HEK293T (cell line): ENCODE measurements around the gene TBC1D22A.

Experiments
- CTCF ChIA-PET: fragments of 350-600 bp; formaldehyde crosslinking; extraction: SDS; loops from one replicate; lab custom pipeline; 2021; ENCODE audit warnings: antibody characterized with exemption, inconsistent platforms; lab: Yijun Ruan, JAX
- POLR2A ChIA-PET: fragments of 350-600 bp; formaldehyde crosslinking; extraction: SDS; loops from one replicate; lab custom pipeline; 2020; ENCODE audit warnings: antibody characterized with exemption, inconsistent platforms; lab: Yijun Ruan, JAX
- DNase-seq: peaks from one replicate; pipeline ENCODE4 v3.0.0; 2012; ENCODE audit warnings: mixed read lengths; ENCODE audit errors: extremely low spot score
- ARNT ChIP-seq: fragments of 450-650 bp; IDR thresholded peaks from 2 replicates; pipeline ENCODE4 v1.6.1; 2017; ENCODE audit warnings: mild to moderate bottlenecking
- BHLHE40 ChIP-seq: fragments of 450-650 bp; IDR thresholded peaks from 2 replicates; pipeline ENCODE4 v1.6.1; 2016; ENCODE audit warnings: mild to moderate bottlenecking, moderate library complexity, borderline replicate concordance
- CTBP1 ChIP-seq: fragments of 450-650 bp; IDR thresholded peaks from 2 replicates; pipeline ENCODE4 v1.6.1; 2016; ENCODE audit warnings: borderline replicate concordance
- ELF4 ChIP-seq: fragments of 450-650 bp; IDR thresholded peaks from 2 replicates; pipeline ENCODE4 v1.6.1; 2017; ENCODE audit warnings: antibody characterized with exemption
- FOXA1 ChIP-seq: fragments of 450-650 bp; IDR thresholded peaks from 2 replicates; pipeline ENCODE4 v1.6.1; 2016; ENCODE audit warnings: mild to moderate bottlenecking
- FOXK2 ChIP-seq: fragments of 450-650 bp; IDR thresholded peaks from 2 replicates; pipeline ENCODE4 v1.6.1; 2016; ENCODE audit warnings: mild to moderate bottlenecking
- FOXM1 ChIP-seq: fragments of 450-650 bp; IDR thresholded peaks from 2 replicates; pipeline ENCODE4 v1.6.1; 2017; ENCODE audit warnings: mild to moderate bottlenecking, borderline replicate concordance
- HDGF ChIP-seq: fragments of 450-650 bp; IDR thresholded peaks from 2 replicates; pipeline ENCODE4 v1.6.1; 2017; ENCODE audit warnings: antibody characterized with exemption, borderline replicate concordance
- L3MBTL2 ChIP-seq: fragments of 450-650 bp; conservative IDR thresholded peaks from 2 replicates; pipeline ENCODE4 v1.6.1; 2016; ENCODE audit warnings: mild to moderate bottlenecking
- LEF1 ChIP-seq: fragments of 450-650 bp; IDR thresholded peaks from 2 replicates; pipeline ENCODE4 v1.6.1; 2017; ENCODE audit warnings: mild to moderate bottlenecking, borderline replicate concordance
- NFRKB ChIP-seq: fragments of 450-650 bp; IDR thresholded peaks from 2 replicates; pipeline ENCODE4 v1.6.1; 2016; ENCODE audit warnings: mild to moderate bottlenecking, moderate library complexity
- PKNOX1 ChIP-seq: fragments of 450-650 bp; IDR thresholded peaks from 2 replicates; pipeline ENCODE4 v1.6.1; 2016
- SP1 ChIP-seq: fragments of 450-650 bp; IDR thresholded peaks from 2 replicates; pipeline ENCODE4 v1.6.1; 2017
- SUZ12 ChIP-seq: fragments of 450-650 bp; IDR thresholded peaks from 2 replicates; pipeline ENCODE4 v1.6.1; 2016; ENCODE audit warnings: mild to moderate bottlenecking
- TARDBP ChIP-seq: fragments of 450-650 bp; IDR thresholded peaks from 2 replicates; pipeline ENCODE4 v1.6.1; 2016
- ZNF384 ChIP-seq: fragments of 450-650 bp; IDR thresholded peaks from 2 replicates; pipeline ENCODE4 v1.6.1; 2016

The TBC1D22A gene

GRCh38 chr22:47201996-47202818, 439.8 kb downstream of the TBC1D22A start:
- TF ChIP-seq CTBP1 (no peak), SP1 (no peak), BHLHE40 (no peak), SUZ12 (no peak), FOXK2 (no peak), ARNT (no peak), HDGF (no peak), PKNOX1 (no peak), FOXM1 (no peak), ELF4 (no peak), ZNF384 (no peak), NFRKB (no peak), FOXA1 (no peak), TARDBP (no peak), L3MBTL2 (no peak)
- POLR2A ChIA-PET = no interaction called here
- CTCF ChIA-PET = no interaction called here
- DNase-seq = no peak

DNA sequence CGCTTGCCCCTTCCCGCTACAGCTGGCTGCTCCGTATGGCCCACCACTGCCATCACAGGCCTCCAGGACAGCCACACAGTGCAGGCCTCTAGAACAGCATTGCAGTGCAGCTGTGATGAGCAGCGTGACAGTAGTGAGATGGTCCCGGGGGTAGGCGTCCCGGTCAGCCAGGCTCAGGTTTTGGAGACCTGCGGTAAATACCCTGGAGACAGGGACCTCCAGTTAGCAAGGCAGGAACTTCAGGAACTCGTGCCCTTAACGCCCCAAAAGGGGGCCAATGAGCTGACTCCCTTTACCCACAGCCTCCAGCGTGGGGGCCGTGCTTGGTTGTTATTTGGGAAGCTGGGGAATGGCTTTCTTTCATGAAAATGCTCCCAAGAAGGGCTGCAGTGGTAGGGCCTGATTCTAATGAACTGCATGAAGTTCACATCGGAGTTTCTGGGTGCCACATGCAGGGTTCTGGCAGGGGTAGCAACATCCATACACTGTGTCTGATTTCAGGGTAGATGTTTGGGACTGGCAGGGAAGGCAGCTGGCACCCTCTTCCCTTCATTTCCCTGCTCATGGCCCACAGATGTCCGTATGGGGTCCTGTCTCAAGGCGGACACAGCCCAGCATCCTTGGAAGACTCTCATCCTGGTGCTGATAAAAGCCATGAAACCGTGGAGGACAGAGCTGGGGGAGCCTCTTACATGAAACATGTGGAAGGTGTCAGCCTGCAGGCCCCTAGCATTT, 440.5 kb downstream of the TBC1D22A start:
- TF ChIP-seq SP1 (no peak), SUZ12 (no peak), ARNT (no peak), LEF1 (no peak)
- DNase-seq = no peak
- ChIA-PET POLR2A (no interaction called here), CTCF (interaction anchor here (1.1 kb wide), 1 partner anchor 12 kb away, joined by 3 read pairs; no protein-coding TSS in a partner anchor)

DNA sequence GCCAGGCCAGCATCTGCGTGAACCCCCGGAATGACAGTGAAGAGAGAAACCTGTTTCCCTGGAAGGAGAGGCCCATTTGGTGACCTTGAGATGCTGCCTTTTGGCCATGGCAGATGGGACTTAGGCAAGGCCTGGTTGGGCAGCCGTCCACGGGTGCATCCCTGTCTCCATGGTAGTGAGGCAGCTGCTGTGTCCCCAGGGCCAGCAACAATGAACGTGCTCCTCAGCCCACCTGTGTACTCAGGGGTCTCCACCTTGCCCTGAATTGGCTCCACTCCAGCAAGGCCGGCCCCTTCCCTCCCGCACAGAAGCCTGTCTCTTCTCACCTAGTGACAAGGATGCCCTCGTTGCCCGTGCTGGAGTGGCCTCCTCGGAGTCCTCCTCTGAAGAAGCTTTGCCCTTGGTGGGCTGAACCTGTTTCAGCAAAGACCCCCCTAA, 441.1 kb downstream of the TBC1D22A start:
- POLR2A ChIA-PET = no interaction called here
- CTCF ChIA-PET = interaction anchor here (1.1 kb wide), 1 partner anchor 11 kb away, joined by 3 read pairs; no protein-coding TSS in a partner anchor
- no peak for DNase-seq
- TF ChIP-seq LEF1 = no peak
- no peak for TF ChIP-seq BHLHE40
- no peak for TF ChIP-seq FOXA1
- no peak for TF ChIP-seq ELF4
- TF ChIP-seq SP1 = no peak
- TF ChIP-seq ARNT = no peak
- no peak for TF ChIP-seq NFRKB
- TF ChIP-seq CTBP1 = no peak
- TF ChIP-seq PKNOX1 = no peak
- TF ChIP-seq FOXM1 = no peak
- no peak for TF ChIP-seq ZNF384
- no peak for TF ChIP-seq SUZ12
- TF ChIP-seq TARDBP = no peak
- no peak for TF ChIP-seq FOXK2
- TF ChIP-seq HDGF = no peak

- TF ChIP-seq ELF4 (no peak), SP1 (no peak)
- CTCF ChIA-PET = interaction anchor here (1.1 kb wide), 1 partner anchor 10 kb away, joined by 3 read pairs; no protein-coding TSS in a partner anchor
- DNase-seq = no peak
- POLR2A ChIA-PET = no interaction called here
Observed at GRCh38 chr22:47204002-47204979, 441.8 kb downstream of the TBC1D22A start.

DNA sequence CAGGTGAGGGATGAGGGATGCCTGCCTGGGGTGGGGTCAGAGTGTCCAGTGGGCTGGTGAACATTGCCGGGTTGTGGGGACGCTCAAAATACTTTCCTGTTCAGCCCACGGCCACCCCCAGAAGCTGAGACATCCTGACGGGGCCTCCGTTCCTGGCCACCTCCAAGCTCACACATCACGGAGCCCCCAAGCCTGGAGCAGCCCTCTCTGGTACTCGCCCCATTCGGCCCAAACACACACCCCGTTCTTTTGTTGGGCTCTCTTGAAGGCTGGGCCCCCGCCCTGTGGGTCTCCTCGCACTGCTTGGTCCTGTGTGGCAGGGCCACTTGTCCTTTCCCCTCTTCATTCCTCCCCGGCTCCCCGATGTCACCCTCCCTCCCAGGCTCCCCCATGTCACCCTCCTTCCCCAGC, 442.6 kb downstream of the TBC1D22A start:
- no peak for DNase-seq
- POLR2A ChIA-PET = no interaction called here
- no peak for TF ChIP-seq PKNOX1
- no peak for TF ChIP-seq FOXA1
- no peak for TF ChIP-seq FOXK2
- no peak for TF ChIP-seq ELF4
- no peak for TF ChIP-seq LEF1
- TF ChIP-seq ZNF384 = no peak
- no peak for TF ChIP-seq SUZ12
- CTCF ChIA-PET = no interaction called here
